Upper lobe of left lung (tissue), 4 donors: ENCODE measurements around the gene MYO18A.

Source experiments
- POLR2A ChIP-seq, 4 donors: fragments of 450-650 bp; IDR thresholded peaks; one replicate each; pipeline ENCODE4 v1.5.1; 2016 to 2017; ENCODE audit warnings: antibody characterized with exemption in 4 of 4, mild to moderate bottlenecking in 2 of 4
- TF ChIP-seq, protein P1 (sequence below), 6 experiments: fragments of 450-650 bp in 4 of 6; fragments of 200-600 bp in 2 of 6; sonication (generic) in 2 of 6; IDR thresholded peaks; one replicate each; pipeline ENCODE4 v1.5.1; 2016 to 2019; ENCODE audit warnings: antibody characterized with exemption in 6 of 6

GRCh38 chr17:29054835-29055234, 125.4 kb downstream of the MYO18A start:
- no peak for TF ChIP-seq POLR2A (IDR thresholded peaks at IDR 0.05)
- TF ChIP-seq, protein P1, sequence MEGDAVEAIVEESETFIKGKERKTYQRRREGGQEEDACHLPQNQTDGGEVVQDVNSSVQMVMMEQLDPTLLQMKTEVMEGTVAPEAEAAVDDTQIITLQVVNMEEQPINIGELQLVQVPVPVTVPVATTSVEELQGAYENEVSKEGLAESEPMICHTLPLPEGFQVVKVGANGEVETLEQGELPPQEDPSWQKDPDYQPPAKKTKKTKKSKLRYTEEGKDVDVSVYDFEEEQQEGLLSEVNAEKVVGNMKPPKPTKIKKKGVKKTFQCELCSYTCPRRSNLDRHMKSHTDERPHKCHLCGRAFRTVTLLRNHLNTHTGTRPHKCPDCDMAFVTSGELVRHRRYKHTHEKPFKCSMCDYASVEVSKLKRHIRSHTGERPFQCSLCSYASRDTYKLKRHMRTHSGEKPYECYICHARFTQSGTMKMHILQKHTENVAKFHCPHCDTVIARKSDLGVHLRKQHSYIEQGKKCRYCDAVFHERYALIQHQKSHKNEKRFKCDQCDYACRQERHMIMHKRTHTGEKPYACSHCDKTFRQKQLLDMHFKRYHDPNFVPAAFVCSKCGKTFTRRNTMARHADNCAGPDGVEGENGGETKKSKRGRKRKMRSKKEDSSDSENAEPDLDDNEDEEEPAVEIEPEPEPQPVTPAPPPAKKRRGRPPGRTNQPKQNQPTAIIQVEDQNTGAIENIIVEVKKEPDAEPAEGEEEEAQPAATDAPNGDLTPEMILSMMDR (IDR thresholded peaks at IDR 0.05) = no peak
